ENCODE results near the gene MICALL2.

The MICALL2 gene

DNA sequence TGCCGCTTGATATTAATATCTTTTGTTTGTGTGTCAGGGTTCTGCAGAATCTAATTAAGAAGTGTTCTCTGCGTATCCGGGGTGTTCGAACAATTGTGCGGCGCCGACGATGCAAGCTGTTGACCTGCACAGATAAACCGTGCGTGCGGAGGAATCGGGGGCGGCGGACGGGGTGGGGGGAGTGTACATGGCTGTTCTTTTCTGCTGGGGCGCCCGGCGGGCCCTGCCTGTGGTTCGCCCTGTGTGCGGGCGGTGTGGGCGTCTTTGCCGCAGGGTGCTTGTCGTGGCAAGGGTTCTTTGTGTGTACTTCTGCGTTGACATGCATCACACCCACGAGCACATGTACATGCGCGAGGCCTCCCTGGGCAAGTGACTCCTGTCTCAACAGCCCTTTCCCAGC lies 47.9 kb downstream of the MICALL2 start:
- DNase-seq, result no peak

DNA sequence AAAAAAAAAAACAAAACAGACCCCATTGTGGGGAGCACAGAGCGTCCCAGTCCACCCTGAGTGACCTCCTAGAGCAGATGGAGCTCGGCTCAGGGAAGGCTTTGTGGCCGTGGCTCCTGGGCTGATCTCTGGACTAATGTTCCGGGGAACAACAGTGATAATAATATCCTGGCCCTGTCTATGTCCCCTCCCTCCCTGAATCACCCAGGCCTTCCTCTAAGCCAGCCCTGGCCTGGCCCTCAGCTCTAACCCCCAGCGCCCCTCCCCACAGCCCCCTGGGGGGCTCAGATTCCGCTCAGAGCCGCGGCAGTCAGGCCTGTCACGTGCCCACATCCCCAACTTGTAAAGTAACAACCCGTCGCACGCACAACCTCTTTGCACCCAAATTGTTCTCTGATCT lies 48.3 kb downstream of the MICALL2 start:
- no peak for DNase-seq

DNA sequence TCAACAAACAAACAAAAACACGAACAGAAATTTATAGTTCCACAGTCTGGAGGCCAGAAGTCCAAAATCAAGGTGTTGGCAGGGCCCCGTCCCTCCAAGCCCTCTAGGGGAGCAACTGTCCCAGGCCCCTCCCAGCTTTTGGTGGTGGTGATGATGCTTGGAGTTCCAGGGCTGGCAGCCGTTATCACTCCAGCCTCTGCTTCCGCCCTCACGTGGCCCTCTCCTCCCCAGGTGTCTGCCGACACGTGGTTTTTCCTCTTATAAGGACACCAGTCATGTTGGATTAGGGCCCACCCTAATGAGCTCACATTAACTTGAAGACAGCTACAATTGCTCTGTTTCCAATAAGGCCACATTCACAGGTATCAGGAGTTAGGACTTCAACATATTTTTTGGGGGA lies 49.7 kb downstream of the MICALL2 start:
- no peak for DNase-seq

GRCh38 chr7:1408466-1408865 lies 50.8 kb downstream of the MICALL2 start:
- DNase-seq, result no peak

DNA sequence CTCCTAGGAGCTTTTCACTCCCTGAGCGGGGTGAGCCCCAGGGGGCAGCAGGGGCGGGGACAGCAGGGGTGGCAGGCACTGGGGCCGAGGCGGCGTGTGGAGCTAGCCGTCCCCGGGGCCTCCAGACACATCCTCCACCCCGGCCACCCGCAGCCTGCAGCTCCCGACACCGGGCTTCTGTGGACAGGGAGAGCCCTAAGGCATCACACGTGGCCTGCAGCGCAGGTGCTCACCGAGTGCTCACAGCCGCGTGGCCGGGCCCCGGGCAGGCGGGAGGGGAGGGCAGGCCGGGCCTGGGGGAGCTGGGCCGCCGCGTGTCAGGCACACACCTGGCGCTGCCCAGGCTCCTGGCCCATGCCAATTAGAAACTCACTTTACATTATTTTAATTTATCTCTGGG lies 51.4 kb downstream of the MICALL2 start:
- no peak for DNase-seq

- DNase-seq, result no peak
These were observed 54.2 kb downstream of the MICALL2 start for GRCh38 chr7:1404898-1405548.

- DNase-seq, result no peak
These were observed 54.8 kb downstream of the MICALL2 start for GRCh38 chr7:1404460-1404809.

GRCh38 chr7:1403638-1404459 lies 55.4 kb downstream of the MICALL2 start:
- DNase-seq, result no peak

GRCh38 chr7:1402791-1403637 lies 56.3 kb downstream of the MICALL2 start:
- no peak for DNase-seq

GRCh38 chr7:1402110-1402790 lies 57.0 kb downstream of the MICALL2 start:
- no peak for DNase-seq

GRCh38 chr7:1401011-1401410 lies 58.3 kb downstream of the MICALL2 start:
- DNase-seq, result no peak

GRCh38 chr7:1400371-1400770 lies 58.9 kb downstream of the MICALL2 start:
- no peak for DNase-seq

DNA sequence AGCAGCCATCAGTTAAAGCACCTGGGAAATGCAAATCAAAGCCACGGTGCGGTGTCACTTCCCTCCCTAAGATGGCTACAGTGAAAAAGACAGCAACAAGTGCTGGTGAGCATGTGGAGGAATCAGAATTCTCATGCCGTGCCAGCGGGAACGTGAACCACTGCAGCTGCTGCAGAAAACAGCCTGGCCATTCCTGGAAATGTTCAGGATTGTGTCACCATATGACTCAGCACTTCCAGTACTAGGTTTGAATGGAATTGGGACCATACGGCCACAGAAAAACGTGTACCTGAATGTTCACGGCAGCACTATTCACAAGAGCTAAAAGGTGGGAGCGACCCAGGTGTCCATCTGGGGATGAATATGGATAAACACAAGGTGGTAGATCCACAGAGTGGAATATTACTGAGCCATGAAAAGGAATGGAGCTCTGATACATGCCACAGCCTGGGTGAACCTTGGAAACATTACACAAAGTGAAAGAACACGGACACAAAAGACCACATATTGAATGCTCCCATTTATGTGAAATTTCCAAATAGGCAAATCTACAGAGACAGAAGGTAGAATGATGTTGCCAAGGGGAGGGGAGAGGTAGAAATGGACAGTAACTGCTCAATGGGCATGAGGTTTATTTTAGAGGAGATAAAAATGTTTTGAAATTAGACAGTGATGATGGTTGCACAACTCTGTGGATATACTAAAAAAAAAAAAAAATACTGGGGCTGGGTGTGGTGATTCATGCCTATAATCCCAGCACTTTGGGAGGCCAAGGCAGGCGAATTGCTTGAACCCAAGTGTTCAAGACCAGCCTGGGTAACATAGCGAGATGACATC lies 61.6 kb downstream of the MICALL2 start:
- DNase-seq, result no peak

DNA sequence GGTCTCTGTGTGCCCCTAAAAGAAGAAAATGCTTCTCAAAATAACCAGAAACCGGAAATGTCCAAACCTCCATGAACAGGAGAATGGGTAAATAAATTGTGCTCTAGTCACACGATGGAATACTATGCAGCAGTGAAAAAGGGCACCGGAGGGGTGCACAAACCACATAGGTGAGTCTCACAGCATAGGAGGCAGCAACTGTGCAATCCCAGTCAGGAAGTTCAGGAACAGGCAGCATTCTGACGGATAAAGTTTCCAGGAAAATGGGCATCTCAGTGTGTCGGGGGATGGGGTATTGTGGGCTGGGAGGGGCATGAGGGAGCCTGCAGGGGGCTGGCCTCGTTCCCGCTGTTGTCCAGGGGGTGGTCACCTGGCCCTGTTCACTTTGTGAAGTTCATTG lies 63.1 kb downstream of the MICALL2 start:
- no peak for DNase-seq

- no peak for DNase-seq
These were observed 63.8 kb downstream of the MICALL2 start for GRCh38 chr7:1395211-1396070.

DNA sequence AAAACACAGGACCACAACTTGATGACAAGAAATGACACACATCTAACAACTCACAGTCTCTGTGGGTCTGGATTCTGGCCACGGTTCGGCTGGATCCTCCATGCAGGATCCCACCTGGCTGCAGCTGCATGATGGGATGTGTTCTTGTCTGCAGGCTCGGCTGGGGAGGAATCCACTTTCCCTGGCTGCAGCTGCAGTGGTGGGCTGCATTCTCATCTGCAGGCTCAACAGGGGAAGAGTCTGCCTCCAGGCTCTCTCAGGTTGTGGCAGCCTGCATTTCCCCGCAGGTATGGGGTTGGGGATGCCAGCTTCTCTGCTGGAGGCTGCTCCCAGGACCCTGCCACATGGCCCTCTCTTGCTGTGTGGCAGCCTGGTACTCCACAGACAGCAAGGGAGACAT lies 64.9 kb downstream of the MICALL2 start:
- DNase-seq, result no peak

- DNase-seq, result no peak
These were observed 65.8 kb downstream of the MICALL2 start for GRCh38 chr7:1393421-1393820.

GRCh38 chr7:1392556-1392955 lies 66.7 kb downstream of the MICALL2 start:
- no peak for DNase-seq

DNA sequence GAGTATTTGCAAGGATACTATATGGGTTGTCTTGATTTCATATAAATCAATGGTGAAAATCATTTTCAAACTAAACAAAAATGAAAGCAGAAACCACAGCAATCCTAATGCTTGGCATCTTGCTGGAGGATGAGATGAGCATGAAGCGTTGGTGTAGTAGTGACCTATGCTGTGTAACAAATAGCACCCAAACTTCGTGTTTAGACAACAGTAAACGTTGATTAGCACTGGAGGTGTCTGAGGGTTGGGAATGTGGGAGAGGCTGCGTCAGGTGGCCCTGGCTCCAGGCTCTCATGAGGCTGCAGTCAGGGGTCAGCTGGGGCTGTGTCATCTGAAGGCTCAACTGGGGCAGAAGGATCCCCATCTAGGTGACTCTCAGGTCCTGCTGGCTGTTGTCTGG lies 67.8 kb downstream of the MICALL2 start:
- no peak for DNase-seq

- no peak for DNase-seq
These were observed 70.5 kb downstream of the MICALL2 start for GRCh38 chr7:1388703-1389335.

Data from activated CD4-positive, CD25-positive, alpha-beta regulatory T cell (primary cell).